Measurements from ENCODE around the gene SWSAP1.
"Not testable (repeated sequence)": the region's sequence is repeated elsewhere in the genome, so short reads cannot be mapped to it uniquely, and the experiment has no call there.

SWSAP1 gene

DNA sequence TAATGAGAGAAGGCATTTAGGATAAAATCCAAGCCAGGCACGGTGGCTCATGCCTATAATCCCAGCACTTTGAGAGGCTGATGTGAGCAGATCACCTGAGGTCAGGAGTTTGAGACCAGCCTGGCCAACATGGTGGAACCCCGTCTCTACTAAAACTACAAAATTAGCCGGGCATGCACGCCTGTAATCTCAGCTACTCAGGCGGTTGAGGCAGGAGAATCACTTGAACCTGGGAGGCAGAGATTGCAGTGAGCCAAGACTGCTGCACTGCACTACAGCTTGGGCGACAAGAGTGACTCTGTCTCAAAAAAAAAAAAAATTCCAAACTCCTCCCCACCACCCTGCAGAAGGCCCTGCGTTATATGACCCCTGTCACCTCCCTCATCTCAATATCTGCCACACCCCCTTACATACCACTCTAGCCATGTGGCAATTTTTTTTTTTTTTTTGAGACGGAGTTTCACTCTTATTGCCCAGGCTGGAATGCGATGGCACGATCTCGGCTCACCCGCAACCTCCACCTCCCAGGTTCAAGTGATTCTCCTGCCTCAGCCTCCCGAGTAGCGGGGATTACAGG, 4.9 kb downstream of the SWSAP1 start:
- not testable (repeated sequence) for DNase-seq

DNA sequence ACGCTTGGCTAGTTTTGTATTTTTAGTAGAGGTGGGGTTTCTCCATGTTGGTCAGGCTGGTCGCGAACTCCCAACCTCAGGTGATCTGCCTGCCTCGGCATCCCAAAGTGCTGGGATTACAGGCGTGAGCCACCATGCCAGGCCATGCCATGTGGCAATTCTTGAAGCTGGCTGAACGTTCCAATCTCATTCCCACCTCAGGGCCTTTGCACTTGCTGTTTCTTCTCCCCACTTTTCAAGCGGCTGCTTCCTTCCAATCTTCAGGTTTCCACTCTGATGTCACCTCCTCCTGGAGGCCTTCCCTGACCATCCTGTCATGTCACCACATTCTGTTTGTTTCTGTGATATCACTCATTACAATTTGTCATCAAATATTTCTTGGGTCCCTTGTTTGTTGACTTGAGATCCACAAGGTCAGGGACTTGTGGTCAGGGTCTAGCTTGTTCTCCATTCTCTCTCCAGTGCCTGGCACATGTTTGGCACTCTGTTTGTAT, 5.4 kb downstream of the SWSAP1 start:
- DNase-seq: no peak

DNA sequence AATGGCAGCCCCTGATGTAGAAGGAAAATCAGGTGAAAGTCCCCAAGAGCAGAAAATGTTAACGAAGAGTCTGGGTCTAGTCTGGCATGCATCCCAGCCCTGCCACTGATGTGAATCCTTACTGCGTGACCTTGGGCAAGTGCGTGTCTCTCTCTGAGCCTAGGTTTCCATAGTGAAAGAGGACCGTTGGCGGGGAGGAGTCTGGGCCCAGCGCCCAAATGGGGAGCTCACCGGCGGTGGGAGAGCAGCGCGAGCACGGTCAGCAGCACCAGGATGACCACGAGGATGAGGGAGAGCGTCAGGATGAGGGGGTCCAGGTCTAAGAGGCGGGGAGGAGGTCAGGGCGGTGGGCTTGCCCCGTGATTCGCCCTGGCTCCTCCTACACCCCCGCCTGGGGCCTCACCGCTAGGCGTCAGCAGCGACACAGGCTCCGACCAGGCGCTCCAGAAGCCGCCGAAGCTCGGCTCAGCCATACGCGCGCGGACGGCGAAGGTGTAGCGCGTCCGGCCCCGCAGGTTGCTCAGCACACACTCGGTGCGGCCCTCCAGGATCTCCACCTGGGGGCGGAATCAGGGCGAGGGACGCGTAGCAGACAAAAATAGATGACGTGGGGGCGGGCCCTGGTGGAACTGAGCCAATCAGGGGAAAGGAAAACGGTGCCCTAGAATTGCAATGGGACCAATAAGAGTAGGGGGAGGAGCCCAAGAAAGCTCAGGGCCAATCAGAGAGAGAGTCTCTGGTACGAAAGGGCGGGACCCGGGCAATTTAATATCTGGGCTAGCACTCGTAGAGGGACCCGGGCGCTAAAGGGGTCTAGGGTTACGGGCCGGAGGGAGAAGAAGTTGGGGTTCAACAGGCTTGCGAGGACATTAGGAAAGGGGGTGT, 6.4 kb downstream of the SWSAP1 start:
- DNase-seq: peak; percentile 93

DNA sequence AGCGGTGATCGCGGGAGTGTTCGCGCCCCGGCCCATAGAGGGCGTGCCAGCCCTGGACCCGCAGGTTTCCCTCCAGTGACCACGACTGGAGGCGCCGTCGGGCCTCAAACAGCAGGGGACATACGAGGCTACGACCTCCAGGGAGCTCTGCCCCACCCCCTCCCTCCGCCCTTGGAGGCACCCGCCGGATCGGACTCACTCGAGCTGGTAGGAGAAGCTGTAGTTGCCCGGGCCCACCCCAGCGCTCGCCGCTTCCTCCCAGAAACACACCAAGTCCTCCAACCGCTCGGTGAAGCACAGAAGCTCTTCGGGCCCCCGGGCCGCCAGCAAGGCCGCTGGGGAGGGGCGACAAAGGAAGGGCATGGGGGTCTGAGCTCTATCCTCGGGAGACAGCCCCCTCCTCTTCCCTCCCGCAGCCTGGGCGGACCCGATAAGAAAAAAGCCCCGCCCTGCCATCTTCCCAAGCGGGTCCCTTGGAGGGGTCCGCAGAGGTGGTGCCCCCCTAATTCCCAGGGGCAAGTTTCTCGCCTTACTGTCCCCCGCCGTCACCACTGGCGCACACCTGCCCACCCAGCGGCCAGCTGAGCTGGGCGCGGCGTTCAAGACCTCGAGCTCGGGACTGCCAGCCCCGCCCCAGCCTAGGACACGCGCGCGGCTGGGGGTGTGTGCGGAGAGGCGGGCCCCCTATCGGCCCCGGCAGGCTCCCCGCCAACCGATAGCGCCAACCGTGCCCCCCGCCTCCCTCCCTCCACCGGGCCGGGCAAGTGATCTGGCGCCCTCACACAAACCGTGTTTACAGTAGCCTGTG, 8.6 kb downstream of the SWSAP1 start:
- no peak for DNase-seq

DNA sequence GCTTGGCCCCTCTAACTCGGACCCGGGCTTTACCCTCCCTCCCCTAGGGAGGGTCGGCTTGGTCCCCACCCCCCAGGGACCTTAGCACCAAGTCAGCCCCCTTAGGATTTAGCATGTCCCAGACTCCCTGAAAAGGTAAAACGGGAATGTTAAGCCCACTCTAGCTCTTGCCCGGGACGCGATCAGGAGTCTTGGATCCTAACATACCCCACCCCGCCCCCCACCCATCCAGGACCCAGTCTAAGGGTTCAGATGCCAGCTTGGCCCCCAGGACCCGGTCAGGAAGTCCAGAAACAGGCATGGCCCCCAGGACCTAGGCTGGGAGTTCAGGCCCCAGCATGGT, 9.2 kb downstream of the SWSAP1 start:
- DNase-seq: no peak

DNA sequence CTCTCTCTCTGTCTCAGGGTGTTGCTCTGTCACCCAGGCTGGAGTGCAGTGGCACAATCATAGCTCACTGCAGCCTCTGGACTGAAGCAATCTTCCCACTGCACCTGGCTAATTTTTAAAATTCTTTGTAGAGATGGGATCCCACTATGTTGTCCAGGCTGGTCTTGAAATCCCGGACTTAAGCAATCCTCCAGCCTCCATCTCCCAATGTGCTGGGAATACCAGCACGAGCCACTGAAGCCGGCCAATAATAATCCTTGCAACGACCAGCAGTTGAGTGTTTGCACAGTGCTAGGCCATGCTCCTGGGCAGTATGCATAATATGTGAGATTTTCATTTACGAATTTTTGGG, 10.3 kb downstream of the SWSAP1 start:
- DNase-seq: no peak

DNA sequence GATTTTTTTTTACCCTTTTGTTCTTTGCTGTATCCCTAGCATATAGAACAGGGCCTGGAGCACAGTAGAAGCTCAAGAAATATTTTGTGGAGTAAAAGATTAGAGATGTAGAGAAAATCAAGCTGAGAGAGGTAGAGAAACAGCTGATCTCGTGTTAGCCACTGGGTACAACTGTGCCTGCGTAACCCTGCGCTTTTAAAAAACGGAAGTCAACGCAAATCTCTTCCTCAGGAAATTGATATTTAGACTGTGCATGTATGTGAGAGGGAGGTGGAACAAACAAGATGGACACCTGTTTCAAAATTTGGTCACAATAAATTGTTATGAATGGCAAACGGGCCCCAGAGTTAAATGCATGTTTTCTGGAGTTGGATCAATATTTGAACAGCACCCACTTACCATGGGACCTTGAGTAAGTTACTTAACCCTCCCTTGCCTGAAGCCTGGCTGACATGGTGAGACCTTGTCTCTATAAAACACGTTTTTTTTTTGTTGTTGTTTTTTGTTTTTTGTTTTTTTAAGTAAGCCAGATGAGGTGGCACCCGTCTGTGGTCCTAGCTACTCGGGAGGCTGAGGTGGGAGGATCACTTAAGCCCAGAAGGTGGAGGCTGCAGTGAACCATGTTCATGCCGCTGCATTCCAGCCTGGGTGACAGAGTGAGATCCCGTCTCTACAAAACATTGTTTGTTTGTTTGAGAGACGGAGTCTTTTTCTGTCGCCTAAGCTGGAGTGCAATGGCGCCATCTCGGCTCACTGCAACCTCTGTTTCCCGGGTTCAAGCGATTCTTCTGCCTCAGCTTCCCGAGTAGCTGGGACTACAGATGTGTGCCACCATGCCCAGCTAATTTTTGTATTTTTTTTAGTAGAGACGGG, 12.9 kb downstream of the SWSAP1 start:
- DNase-seq: no peak

DNA sequence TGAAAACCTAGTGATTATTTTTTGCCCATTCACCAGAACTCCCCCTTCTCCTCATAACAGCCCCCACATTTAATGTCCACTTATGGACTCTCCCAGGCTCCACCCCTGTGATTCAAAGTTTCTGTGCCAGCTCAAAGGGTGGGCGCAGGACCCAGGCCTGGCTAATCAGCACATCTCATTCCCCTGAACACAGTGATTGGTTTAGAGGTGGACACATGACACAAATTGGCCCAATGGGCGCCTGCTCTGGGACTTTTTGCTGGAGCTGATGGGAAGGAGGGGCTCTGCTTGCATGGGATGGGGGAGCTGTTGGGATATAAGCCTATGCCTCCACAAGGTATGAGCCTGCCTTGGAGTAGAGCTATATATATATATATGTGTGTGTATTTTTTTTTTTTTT, 15.9 kb downstream of the SWSAP1 start:
- no peak for DNase-seq

DNA sequence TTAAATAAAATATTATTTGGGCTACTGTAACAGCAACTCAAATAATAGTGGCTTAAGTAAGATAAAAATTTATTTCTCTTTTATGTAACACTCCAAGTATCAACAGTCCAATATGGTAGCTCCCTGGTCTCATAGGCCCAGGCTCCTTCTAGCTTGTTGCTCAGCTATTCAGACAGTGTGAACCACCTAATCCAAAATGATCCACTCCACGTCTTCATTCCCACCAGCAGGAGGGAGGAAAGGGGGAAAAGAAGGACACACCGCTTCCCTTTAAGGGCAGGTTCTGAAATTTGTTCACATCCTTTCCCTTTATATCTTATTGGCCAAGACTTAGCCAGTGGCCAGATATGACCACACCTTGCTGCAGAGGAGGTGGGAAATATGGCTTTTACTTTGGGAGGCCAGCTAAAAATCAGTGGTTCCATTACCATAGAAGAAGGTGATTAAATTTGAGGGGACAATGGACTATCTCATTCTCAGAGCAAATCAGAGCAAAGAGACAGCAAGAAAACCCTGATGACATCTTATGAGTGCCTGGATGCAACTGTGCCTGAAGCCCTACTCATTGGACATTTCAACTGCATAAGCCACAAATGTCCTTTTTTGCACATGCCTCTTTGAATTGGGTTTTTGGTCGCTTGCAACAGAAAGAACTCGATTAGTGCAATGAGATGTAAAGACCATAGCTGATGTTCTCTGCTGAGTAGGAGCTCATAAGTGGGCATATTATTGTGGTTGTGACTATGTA, 16.6 kb downstream of the SWSAP1 start:
- DNase-seq: no peak

DNA sequence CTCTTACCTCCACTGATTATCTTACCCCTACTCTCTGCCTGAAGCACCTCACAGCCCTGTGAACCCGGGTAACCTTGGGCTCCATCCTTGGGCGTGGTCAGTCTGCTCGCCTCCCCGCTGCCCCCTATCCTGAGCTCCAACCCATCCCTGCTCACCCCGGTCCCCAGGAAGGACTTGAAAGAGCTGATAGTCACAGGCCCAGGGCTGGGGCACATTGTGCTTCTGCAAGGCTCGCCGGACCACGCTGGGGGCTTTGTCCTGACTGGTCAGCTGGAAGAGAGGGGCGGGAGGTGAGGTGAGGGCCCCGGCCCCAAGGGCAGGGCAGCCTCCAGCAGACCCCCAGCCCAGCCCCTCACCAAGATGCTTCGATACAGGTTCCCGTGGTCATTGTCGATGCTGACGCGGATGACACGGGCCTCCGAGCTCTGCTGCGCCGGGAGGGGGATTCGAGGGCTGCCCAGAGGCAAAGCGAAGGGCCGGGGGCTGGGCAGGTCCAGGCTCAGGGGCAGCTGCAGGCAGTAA, 22.7 kb downstream of the SWSAP1 start:
- no peak for DNase-seq

DNA sequence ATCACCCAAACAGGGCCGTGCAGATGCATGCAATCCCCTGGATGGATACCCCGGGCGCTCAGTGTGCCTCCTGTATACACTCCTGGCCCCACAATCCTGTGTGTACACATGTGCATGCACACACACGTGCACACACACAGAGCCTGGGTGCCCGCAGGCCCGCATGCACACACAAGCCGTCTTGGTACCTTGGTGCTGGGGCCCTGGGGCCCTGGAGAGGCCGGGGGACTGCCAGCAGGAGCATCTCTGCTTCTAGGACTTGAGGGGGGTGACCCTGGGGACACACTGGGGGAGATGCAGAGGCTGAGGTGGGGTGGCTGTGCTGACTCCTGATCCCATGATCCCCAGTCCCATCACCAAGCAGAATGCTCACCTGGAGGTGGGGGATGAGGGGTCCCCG, 25.2 kb downstream of the SWSAP1 start:
- no peak for DNase-seq

DNA sequence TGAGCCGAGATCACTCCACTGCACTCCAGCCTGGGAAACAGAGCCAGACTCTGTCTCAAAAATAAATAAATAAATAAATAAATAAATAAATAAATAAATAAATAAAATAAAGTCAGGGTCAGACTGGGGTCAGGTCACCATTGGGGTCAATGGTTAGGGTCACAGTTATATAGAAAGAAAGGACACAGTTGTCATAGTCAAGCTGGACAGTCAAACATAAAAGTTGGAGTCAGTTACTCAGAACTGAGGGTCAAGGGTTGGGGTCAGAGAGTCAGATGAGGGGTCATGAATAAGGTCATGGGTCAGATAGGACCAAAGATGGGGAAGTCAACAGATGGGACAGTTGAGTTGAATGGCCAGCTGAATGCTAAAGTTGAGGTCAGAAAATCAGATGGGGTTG, 26.3 kb downstream of the SWSAP1 start:
- no peak for DNase-seq

DNA sequence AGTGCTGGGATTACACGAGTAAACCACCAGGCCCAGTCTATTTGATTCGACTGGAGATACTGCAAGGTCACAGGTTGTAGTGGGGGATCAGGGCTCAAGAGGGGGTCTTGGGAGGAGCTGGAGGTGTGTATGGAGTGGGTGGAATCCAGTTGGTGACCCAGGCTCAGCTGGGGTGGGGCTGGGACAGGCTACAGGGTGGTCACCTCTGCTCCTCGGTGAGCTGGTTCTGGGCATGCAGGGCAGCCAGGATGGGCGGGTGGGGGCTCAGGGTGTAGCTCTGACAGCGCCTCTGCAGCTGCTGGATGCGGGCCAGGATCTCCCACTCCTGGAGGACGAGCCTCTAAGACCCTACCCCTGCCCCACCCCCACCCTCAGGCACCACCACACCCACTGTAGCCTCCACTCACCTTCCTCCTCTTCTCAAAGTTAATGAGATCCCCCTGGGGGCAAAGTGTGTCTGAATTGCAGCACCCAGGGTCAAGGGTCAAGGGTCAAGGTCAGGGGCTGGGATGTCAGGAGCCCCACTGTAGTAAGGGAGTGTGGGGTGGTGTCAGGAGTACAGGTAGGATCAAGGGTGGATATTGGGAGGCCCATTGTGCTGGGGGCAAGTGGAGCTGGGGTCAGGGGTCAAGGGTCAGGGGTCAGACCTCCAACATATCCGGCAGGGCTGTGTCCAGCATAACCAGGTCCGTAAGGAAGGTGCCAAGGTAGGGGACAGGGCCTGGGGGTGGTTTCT, 27.5 kb downstream of the SWSAP1 start:
- no peak for DNase-seq

DNA sequence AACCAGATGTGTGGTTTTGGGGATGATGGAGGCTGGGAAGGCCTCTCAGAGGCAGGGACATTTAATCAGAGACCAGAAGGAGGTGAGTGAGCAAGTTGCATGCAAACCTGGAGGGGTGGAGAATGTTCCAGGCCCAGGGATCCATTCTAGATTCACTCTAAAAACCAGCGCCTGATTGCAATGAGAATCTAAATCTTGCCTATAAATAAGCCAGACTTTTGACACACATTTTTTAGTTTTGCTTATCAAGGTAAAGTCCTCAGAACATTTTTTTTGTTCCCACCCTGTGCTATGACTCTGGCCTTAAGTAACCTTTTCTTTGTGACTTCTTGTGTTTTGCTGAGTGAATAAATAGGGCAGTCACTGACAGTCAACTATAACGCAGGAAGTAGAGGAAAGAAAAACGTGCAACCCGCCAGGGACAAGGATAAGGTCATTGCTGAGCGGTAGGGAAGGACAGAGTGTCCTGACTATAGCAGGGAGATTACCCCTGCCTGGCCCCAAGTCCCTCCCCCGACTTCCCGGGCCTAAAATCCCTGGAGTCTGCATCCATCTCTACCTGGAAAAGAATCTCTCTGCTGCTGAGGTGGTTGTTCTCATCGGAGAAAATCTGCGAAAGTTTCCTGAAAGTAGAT, 30.2 kb downstream of the SWSAP1 start:
- DNase-seq: no peak

DNA sequence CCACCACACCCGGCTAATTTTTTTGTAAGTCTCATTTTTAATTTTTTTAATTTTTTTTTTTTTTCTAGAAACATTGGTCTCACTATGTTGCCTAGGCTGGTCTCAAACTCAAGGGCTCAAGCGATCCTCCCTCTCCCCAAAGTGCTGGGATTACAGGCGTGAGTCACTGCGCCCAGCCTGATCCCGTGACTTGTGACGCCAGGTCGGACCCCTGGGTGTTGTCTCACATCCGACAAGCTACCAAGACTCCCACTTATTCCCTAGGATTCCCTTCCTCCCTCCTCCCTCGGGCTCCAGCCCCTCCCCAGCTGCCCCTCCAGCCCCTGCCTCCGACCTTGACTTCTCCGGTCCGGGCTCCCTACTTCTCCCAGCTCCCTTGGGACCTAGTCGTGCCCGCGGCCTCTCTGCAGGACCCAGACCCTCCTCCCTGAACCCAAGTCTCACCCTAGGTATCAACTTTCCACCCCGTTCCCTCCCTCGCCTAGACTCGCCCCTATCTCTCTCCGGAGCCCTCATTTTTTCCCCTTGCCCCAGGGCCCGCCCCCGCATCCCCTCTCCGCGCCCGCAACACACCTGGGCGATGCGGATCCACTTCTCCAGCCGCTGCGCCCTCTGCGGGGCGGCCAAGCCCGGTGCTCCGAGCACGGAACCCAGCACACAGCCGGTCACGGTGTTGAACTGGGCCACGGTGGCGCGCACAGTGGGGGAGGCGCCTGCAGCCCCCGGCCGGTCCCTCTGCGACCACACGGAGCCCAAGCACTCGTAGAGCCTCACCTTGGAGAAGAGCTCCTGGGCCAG, 31.6 kb downstream of the SWSAP1 start:
- no peak for DNase-seq

DNA sequence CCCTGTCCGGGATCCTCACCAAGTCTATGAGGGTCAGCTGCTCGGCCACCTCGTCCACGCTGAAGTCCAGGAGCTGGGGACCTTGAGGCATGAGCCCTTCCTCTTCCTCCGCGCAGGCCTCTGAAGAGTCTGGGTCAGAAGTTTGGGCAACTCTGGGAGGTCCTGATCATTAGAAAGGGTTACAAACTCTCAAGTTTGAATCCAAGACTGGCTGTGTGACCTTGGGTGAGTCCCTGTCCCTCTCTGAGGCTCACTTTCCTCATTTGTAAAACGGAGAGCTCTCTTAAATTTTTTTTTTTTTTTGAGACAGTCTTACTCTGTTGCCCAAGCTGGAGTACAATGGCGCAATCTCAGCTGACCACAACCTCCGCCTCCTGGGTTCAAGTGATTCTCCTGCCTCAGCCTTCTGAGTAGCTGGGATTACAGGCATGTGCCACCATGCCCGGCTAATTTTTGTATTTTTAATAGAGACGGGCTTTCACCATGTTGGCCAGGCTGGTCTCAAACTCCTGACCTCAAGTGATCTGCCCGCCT, 32.3 kb downstream of the SWSAP1 start:
- DNase-seq: not testable (repeated sequence)

DNA sequence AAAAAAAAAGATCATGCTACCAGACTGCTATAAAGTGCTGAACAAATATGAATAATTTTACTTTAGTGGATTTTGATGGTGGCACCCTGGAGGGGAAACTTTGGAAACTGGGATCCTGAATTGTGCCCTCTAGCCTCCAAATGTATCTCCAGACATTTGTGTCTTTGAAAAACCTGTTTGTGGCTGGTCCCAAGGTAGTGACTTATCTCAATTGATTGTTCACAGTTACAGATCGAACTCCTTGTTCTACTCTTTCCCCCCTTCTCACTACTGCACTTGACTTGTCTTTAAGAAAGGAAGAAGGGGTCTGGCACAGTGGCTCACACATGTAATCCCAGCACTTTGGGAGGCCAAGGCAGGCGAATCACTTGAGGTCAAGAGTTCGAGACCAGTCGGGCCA, 34.1 kb downstream of the SWSAP1 start:
- no peak for DNase-seq

DNA sequence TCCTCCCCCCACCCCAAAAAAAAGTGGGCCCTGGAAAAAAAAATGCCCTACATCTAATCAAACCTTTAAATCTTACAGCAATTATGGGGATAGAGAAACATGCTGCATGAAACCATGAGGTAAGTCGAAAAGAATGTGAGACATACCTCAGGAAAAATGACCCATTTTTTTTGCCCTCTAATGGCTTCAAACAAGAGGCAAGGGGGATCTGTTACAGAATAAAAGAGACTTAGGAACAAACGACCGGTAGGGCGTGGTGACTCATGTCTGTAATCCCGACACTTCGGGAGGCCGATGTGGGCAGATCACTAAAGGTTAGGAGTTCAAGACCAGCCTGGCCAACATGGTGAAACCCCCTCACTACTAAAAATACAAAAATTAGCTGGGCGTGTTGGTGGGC, 36.2 kb downstream of the SWSAP1 start:
- no peak for DNase-seq

DNA sequence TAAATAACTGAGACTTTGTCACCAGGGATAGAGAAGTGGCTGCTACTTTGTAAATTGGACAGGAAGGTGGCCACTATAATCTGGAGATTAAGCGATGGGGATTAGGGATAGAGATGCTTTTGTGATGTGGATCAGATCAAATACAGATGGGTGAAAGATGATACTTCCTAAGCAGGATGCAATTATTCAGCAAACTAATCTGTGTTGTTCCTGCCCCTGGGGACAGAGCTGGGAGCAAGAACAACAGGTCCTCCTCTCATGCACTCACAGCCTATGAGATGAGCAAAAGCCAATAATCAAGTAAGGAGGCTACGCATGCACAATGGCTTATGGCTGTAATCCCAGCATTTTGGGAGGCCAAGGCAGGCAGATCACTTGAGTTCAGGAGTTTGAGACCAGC, 40.1 kb downstream of the SWSAP1 start:
- no peak for DNase-seq

Data from NCI-H446 treated with DMSO at 0.1 percent for 48 hours (cell line).